Vagina (tissue), 2 donors: ENCODE measurements around the gene MSTN.

Experiments used
- POLR2A ChIP-seq, 2 donors: fragments of 450-650 bp; IDR thresholded peaks; one replicate each; pipeline ENCODE4 v1.6.1; 2017; ENCODE audit warnings: antibody characterized with exemption in 2 of 2, mild to moderate bottlenecking in 2 of 2, moderate library complexity in 2 of 2
- POLR2AphosphoS5 ChIP-seq, 2 donors: sonication (generic); formaldehyde crosslinking; IDR thresholded peaks; one replicate each; pipeline ENCODE4 v1.9.0; 2017; ENCODE audit warnings: antibody characterized with exemption in 2 of 2, mild to moderate bottlenecking in 2 of 2, low read depth in 1 of 2; ENCODE audit not compliant: insufficient read depth in 1 of 2
- TF ChIP-seq, protein P1 (sequence below), 3 experiments: fragments of 450-650 bp in 2 of 3; fragments of 200-600 bp in 1 of 3; sonication (generic) in 1 of 3; IDR thresholded peaks; one replicate each; pipeline ENCODE4 v1.5.1; 2017 to 2019; ENCODE audit warnings: antibody characterized with exemption in 3 of 3, mild to moderate bottlenecking in 2 of 3, moderate library complexity in 2 of 3

- TF ChIP-seq POLR2A (IDR thresholded peaks at IDR 0.05) (no peak), POLR2AphosphoS5 (IDR thresholded peaks at IDR 0.05; ENCODE audit: insufficient read depth in 1 of 2, low read depth in 1 of 2) (no peak)
- TF ChIP-seq, protein P1, sequence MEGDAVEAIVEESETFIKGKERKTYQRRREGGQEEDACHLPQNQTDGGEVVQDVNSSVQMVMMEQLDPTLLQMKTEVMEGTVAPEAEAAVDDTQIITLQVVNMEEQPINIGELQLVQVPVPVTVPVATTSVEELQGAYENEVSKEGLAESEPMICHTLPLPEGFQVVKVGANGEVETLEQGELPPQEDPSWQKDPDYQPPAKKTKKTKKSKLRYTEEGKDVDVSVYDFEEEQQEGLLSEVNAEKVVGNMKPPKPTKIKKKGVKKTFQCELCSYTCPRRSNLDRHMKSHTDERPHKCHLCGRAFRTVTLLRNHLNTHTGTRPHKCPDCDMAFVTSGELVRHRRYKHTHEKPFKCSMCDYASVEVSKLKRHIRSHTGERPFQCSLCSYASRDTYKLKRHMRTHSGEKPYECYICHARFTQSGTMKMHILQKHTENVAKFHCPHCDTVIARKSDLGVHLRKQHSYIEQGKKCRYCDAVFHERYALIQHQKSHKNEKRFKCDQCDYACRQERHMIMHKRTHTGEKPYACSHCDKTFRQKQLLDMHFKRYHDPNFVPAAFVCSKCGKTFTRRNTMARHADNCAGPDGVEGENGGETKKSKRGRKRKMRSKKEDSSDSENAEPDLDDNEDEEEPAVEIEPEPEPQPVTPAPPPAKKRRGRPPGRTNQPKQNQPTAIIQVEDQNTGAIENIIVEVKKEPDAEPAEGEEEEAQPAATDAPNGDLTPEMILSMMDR (IDR thresholded peaks at IDR 0.05), result peak; percentile 23 to 56 (median 41)
Observed at GRCh38 chr2:190069936-190070696, 7.6 kb upstream of the MSTN start.
